Embryonic facial prominence (tissue), 1 donor: Measurements from ENCODE around the gene SARDH.
"Not testable (repeated sequence)": the region's sequence is repeated elsewhere in the genome, so short reads cannot be mapped to it uniquely, and the experiment has no call there.

Source experiments
- DNase-seq: peaks from one replicate; pipeline ENCODE4 v3.0.0-alpha.2; 2016; ENCODE audit errors: extremely low spot score

SARDH gene

GRCh38 chr9:133760713-133761290 lies 22.6 kb upstream of the SARDH start:
- no peak for DNase-seq

DNA sequence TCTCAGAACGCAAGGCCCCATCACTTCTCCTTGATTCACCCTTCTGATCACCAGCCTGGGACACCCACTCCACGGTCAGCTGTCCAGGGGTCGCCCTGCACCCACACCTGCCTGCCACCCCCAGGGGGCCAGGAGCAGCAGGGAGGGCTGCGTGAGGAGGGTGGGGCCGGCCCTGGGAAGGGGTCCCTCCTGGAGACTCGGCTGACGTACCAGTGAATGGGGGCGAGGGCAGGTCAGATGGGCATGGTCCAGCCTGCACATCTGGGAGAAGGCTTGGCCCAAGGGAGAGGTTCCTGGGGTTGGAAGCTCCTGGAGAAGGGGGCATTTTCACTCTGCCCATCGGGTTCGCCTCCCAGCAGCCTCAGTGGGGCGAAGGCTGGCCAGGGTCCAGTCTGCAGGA lies 21.8 kb upstream of the SARDH start:
- DNase-seq, result no peak

GRCh38 chr9:133759146-133759900 lies 21.2 kb upstream of the SARDH start:
- DNase-seq, result no peak

DNA sequence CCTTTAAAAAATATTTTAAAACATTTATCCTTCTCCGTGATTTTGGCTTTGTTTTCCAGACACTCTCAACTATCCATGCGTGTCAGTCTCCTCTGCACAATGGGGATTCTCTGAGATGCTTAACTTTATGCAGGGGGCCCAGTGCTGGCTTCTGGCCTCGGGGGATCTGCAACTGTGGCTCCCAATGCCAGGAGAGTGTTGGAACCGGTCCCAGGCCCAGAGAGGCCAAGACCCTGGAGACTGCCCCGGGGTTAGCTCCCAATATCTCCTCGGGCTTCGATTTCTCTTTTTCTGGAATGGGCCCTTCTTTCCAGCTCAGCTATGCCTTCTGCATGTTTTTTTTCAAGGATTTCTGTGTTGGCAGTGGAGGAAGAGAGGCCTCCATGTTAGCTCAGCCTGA lies 20.1 kb upstream of the SARDH start:
- DNase-seq, result no peak

DNA sequence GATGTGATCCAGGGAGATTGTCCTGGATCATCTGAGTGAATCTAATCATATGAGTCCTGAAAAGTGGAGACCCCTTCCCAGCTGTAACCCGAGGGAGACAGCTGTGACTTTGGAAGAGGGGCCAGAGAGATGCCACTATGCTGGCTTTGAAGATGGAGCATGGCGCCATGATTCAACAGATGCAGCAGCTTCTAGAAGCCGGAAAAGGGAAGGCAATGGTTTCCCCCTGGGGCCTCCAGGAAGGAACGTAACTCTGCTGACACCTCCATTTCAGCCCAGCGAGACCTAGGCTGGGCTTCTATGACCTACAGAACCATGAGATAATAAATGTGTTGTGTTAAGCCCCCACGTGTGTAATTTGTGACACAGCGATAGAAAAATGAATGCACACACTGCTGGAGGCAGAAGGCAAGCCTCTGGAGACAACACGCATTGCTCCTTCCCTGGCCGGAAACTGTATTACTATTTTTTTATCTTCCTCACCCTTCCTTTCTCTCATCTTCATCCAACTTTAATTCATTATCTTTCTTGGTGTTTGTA lies 16.6 kb upstream of the SARDH start:
- no peak for DNase-seq

DNA sequence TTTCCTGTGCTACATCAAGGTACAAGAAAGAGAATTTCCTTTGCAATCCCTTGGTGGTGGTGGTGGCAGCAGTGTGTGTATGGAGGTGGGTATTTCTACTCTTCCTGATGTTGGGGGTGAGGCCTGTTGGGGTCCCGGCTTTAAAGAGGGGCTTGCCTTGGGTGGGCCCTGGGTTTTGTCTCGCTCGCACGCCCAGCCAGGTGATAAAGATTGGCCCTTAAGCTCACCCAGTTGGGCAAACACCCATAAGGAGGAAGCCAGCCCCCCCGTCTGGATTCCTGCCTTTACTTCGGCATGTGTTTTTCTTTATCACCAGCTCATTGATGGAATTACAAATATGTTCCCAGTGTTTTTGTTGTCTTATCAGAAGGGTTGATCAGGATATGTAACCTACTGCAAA lies 16.0 kb upstream of the SARDH start:
- DNase-seq, result no peak

DNA sequence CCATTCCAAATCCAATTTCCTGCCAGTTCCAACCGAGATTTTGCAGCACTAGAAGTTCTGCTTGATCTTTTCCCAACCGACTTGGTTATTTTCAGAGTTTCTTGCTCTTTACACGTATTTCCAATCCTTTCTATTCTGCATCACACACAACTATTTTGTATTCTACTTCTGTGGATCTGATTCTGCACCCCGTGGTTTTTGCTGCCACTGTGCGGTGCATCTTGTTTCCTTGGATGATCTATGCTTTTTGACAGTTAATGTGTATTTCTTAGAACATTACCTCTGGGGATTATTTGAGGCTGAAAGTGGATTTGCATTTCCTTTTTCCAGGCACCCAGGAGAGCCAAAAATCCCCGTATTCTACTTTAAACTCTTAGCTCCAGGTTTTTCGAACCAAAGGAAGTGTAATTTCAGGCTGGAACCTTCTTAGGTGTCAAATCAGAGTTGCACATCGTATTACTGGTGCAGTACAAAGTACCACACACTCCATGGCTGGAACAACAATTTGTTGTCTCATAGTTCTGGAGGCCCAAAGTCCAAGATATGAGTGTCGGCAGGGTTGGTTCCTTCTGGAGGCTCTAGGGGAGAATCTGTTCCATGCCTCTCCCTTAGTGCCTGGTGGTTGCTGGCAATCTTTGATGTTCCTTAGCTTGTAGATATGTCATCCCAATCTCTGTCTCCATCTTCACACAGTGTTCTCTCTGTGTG lies 14.7 kb upstream of the SARDH start:
- no peak for DNase-seq

DNA sequence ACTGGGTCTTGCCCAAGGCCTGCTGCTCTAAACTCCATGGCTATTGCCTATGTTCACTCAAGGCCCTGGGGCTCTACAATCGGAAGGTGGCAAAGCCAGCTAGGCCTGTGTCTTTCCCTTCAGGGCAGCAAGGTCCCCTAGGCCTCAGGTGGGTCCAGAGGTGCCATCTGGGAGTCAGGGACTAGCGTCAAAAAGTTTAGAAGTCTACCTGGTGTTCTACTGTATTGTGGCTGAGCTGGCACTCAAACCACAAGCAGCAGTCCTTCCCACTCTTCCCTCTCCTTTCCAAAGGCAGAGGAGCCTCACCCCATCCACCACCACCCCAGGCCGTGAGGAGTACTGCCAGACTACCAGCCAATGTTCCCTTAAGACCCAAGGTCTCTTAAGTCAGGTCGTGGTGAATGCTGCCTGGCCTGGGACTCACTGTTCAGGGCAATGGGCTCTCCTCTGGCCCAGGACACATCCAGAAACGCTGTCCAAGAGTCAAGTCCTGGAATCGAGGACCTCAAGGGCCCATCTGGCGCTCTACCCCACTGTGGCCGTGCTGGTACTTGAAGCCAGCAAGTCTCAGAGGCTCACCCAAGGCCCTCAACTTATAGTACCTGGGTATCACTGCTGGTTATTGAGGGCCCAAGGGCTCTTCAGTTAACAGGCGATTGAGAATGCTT lies 13.0 kb upstream of the SARDH start:
- no peak for DNase-seq

GRCh38 chr9:133747309-133747708 lies 9.2 kb upstream of the SARDH start:
- DNase-seq, result no peak

DNA sequence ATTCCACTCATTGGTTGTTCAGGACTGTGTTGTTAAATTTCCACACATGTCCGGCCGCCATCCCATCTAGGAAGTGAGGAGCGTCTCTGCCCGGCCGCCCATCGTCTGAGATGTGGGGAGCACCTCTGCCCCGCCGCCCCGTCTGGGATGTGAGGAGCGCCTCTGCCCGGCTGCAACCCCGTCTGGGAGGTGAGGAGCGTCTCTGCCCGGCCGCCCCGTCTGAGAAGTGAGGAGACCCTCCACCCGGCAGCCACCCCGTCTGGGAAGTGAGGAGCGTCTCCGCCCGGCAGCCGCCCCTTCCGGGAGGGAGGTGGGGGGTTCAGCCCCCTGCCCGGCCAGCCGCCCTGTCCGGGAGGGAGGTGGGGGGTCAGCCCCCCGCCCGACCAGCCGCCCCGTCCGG lies 6.4 kb upstream of the SARDH start:
- DNase-seq, result not testable (repeated sequence)

GRCh38 chr9:133742849-133743444 lies 4.8 kb upstream of the SARDH start:
- no peak for DNase-seq

- DNase-seq, result no peak
Observed at GRCh38 chr9:133742251-133742650, 4.1 kb upstream of the SARDH start.

- DNase-seq, result no peak
Observed at GRCh38 chr9:133741716-133742115, 3.6 kb upstream of the SARDH start.

- DNase-seq, result no peak
Observed at GRCh38 chr9:133740911-133741310, 2.8 kb upstream of the SARDH start.

DNA sequence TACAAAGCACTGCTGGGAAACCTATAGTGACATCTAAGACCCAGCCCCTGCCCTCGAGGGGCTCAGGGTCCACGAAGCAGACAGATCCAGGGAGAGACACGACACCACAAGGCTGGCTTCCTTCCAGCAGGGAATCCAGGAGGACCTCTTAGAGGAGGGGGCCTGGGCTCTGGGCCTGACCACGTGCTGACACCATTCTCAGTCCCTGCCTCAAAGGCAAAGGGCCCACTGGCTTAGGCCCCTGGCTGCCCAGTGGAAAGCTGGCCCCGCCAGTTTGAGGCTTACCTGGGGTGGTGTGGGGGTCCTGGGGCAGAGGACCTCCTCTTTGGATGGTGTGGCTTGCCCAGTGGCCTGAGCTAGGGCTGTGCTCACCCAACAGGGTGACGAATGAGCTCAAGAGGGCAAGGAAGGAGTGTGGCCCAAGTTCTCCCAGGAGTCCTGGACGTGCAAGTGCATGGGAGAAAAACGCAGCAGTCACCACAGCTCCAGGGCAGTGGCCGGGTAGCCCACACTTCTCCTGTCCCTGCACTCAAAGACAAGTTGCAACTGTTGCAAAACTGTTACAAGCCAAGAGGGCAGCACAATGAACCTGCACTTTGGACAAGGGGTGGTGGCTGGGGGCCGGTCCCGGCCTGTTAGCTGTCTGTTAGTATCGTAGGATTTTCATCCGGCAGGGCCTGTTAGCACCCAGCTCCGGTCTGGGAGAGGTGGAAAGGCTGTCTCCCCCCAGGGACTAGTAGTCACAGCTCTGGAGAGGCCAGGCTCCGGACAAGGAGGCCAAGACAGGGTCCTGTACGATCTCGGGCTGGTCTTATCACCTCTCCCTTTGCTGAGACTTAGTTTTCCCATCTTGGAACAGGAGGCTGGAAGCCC lies 1.5 kb upstream of the SARDH start:
- DNase-seq, result no peak

DNA sequence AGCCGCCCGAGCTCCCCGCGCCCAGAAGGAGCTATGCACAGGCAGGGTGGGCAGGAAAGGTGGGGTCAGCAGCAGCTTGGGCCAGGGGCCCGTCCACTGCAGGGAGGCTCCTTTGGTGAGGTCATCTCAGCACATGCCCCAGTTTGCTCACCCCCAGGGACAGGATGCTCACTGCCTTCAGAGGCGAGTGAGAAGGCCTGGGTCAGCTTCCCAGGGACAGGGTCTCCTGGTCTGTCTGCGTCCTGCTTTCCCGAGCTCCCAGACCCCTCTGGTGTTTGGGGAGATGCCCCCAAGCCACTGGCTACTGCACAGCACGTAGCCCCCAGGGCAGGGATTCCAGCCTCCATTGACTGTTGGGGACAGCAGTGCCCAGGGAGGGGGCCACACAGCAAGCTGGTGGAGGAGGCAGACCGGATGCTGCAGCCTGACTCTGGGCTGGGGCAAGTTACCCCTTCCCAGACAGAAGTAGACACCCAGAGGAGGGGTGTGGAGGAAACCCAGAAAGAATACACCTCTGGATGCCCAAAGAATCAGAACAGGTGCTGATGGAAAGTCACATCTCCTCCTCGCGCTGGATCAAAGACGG lies 581 bp upstream of the SARDH start:
- no peak for DNase-seq

DNA sequence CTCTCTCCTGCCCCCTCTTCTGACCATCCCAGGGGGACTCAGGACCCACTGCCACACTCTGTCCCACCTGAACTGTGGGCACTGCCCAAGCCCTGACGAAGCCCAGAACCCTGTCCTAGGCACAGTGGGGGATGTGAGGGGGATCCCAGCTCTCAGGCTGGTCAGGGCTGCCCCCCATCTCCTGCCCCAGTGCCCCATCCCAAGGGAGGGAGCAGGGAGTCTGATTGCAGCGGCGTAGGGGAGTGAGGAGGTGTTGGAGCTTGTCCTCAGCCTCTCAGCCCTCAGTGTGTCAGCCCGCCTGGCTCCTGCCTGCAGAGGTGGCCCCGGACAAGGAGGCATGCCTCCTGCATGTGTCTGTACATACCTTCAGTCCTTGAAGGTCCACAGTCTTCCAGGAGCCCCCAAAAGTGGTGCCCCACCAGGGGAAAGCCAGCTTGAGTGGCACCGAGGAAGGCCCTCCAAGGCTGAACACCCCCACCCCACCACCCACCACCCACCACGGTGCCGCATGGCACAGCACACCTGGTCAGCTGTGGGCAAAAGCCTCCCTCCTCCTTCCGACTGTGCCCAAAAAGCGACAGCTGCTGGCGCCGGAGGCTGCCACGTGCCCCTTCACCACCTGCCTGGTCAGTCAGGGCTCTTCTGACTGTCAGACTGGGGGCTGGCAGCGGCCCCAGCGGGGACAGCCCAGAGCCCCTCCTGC lies 930 bp downstream of the SARDH start:
- DNase-seq, result no peak

- DNase-seq, result no peak
Observed at GRCh38 chr9:133735931-133736330, 2.2 kb downstream of the SARDH start.

DNA sequence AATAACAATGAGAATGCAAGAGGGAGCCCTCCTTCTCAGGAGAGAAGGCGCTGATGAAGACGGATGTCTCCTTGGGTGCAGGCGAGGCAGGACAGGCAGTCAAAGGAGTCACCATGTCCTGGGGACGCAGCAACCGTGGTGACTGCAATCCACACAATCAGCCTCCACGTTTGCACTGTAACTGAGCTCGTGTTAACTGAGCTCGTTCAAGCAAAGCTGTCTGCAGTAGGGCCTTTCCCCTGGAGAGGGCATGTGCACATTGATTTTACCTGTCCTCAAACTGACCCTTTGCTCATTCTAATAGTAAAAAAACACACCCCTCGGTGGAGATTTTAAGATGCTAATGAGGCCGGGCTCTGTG lies 2.8 kb downstream of the SARDH start:
- no peak for DNase-seq
